Measurements from ENCODE around the gene METTL23.

METTL23 gene

GRCh38 chr17:76775021-76775600 lies 48.5 kb downstream of the METTL23 start:
- ATAC-seq, result no peak

GRCh38 chr17:76781056-76781982 lies 54.7 kb downstream of the METTL23 start:
- no peak for ATAC-seq

GRCh38 chr17:76783146-76783545 lies 56.5 kb downstream of the METTL23 start:
- ATAC-seq, result no peak
